Activated T-cell treated with anti-CD3 and anti-CD28 coated beads for 48 hours (primary cell): ENCODE results near the gene NIPBL.
"Not testable (repeated sequence)": the region's sequence is repeated elsewhere in the genome, so short reads cannot be mapped to it uniquely, and the experiment has no call there.

Source experiments
- DNase-seq: peaks from one replicate; pipeline ENCODE4 v3.0.0-alpha.2; 2020; ENCODE audit warnings: low read depth

The NIPBL gene

DNA sequence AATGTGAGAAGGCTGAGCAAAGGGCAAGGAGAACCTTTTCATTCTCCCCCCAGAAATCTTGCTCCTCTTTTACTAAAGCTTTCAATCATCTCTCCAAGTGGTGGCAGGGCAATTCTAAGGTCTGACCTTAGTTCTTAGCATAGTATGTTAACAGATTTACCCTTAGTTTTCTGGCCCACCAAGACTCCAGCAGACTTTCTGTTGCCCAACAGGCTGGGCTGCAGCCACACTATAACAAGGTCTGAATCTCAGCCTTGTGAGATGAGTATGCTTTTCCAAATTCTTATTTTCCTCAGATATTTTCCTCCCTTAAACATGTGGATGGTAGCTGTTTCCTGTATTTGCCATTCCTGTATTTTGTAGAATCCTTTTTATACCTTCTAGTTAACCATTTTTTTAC, 69.5 kb downstream of the NIPBL start:
- no peak for DNase-seq

DNA sequence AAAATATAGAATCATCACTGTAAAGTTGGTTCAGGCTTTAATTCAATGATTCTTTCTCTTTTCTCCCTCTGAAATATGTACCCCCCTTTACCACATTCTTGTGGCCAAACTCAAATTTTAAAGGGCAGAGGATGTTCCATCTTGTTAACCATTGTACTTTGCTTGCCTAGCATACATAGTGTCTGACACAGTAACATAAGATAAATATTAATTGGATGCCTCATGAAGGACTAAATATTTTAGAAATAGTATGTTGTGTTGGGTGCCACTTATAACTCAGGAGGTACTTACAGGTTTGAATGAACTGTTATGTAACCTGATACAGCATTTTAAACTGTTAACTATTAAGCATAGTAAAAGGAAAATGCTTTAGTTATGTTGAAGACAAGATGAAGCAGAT, 71.5 kb downstream of the NIPBL start:
- no peak for DNase-seq

DNA sequence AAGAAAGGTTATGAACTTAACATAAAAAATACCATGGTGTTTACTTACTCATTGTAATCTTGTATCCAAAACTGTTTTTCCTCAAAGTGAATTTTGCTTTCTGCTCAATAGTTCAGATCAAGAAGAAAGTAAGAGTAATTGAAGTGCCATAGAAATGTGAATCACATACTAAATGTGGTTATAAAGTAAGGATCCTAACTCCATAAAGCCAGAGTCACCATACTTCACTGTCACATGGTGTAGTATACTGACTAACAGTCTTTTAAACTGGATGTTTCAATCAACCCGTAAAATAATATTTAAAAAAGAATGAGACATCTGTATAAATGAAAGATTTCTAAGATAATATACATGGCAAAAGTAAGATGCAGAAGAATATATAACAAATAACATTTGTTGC, 72.1 kb downstream of the NIPBL start:
- DNase-seq, result no peak

DNA sequence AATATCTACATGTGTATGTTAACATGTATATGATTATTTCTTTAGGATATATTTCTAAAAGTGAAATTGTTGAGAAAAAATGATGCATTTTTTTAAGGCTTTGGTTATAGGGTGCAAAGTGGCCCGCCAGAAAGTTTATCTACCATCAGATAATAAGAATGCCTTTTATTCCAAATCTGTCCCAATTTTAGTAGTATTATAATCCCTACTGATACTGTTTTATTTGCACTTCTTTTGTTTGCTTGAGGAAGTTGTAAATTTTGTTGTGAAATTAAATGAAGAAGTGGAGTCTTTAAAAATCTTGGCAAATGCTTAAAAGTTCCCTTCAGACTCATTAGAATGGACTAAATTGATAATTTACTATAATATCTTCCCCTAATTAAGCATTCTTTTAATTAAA, 73.0 kb downstream of the NIPBL start:
- DNase-seq, result no peak

DNA sequence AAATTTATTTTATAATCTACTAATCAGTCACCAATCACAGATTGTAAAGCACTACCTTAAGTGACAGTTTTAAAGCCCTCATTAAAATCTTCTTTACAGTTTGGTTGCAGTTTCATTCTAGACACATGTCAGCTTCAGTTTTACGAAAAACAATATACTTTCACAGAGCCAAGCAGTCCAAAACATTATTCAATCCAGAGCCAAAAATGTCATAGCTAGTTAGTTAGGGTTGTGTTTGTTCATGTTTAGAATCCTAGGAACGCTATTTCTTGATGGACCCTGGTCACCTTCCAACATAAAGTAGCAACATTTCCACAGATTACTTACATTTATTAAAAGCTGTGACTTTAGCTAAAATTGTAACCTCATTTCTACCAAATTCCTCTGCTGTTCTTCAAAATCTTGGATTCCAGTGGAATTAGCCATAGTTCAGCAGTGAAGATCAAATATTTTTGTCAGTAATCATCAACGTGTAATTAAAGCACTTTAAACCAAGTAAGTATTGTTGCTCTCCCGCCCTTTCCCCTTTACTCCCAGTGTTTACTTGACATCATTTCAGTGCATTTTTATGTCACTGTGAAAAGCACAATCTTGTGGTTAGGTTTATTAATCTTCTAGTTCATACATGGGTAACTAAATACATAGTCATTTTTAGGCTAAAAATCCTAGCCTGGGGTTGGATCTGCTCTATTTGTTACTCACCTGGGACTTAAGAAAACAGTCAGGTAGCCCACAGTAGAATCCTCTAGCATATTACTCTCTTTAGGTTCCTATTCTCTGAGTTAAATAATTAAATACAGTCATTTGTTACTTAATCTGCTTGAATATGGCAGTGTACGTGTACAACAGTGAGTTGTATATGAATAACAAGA, 74.3 kb downstream of the NIPBL start:
- DNase-seq, result no peak

DNA sequence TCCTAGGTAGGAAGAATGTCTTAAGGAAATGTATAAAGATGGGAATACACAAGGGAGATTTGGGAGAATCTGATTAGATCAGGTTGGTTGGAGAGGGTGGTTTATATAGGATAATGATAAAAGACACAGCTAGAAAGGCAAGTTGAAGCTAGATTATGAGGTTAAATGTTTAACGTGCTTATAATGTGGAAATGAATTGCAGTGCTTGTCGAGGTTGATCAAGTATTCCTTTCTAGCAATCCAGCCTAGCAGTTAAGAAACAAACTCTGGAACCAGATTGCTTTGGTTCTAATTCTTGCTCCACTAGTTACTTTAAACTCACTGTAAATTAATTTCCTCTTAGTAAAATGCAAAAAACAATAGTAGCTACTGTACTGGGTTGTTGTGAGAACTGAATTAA, 76.5 kb downstream of the NIPBL start:
- no peak for DNase-seq

DNA sequence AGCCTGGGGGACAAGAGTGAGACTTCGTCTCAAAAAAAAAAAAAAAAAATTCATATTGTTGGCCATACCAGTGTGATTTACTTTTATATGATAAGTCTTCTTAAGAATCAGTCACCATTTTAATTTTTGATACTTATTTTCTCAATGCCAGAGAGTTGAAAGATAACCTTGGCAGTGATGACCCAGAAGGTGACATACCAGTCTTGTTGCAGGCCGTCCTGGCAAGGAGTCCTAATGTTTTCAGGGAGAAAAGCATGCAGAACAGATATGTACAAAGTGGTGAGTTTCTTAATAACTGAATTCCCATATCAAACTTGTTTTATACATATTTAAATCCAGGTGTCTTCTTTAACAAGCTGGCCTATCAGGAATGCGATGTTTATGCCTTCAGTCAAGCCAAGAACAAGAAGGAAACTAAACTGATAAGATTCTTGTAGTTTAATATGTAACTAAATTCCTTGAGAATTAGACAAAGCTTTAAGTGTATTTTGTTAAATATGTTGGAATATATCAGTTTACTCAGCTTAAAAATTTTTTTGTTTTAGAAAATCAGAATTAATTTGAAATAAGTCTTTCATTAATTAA, 81.5 kb downstream of the NIPBL start:
- DNase-seq, result no peak

DNA sequence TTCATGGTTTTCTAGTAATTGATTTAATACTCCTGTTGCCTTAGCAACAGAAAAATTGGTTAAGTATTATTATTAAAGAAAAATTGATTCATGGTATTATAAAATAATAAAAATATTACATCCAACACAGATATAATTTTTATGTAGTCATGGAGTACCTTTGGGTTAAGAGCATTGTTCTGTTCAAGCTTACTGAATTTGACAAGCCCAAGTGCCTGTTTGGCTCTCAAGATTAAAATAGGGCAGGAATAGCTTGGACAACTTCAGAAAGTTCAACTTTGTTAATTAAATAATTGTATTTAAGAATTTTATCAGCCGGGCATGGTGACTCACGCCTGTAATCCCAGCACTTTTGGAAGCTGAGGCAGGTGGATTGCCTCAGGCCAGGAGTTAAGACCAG, 82.0 kb downstream of the NIPBL start:
- no peak for DNase-seq

DNA sequence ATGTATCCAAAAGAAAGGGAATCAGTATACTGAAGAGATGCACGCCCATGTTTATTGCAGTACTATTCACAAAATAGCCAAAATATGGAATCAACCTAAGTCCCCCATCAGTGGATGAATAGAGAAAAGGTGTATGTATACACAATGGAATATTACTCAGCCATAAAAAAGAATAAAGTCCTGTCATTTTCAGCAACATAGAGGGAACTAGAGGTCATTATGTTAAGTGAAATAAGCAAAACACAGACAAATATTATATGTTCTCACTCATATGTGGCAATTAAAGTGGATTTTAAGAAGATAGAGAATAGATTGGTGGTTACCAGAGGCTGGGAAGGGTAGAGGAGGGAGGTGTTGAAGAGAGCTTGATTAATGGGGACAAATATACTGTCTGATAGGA, 88.6 kb downstream of the NIPBL start:
- DNase-seq, result no peak

DNA sequence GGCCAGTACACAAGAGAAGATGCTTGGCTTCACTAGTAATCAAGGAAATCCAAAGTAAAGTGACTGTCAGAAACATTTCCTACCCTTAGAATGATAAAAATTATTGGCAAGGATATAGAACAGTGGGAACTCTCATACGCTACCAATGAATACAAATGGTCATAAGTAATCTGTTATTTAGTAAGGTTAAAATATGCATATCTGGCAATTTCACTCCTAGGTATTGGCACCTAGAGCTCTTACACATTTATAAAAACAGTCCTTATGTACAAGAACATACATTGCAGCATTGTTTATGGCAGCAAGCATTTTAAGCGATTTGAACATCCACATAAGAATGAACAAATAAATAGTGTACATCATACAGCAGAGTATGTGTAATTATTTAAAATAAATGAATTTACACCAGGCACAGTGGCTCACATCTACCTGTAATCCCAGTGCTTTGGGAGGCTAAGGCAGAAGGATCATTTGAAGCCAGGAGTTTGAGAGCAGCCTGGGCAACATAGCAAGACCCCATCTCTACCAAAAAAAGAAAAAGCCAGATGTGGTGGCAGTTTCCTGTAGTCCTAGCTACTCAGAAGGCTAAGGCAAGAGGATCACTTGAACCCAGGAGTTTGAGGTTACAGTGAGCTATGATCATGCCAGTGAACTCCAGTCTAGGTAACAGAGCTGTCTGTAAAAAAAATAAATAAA, 93.3 kb downstream of the NIPBL start:
- DNase-seq, result no peak

DNA sequence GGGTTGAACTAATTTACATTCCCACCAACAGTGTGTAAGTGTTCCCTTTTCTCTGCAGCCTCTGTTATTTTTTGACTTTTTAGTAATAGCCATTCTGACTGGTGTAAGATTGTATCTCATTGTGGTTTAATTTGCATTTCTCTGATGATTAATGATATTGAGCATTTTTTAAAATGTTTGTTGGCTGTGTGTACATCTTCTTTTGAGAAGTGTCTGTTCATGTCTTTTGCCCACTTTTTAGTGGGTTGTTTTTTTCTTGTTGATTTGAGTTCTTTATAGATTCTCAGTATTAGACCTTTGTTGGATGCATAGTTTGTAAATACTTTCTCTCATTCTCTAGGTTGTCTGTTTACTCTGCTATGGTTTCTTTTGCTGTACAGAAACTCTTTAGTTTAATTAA, 101.6 kb downstream of the NIPBL start:
- DNase-seq, result no peak

DNA sequence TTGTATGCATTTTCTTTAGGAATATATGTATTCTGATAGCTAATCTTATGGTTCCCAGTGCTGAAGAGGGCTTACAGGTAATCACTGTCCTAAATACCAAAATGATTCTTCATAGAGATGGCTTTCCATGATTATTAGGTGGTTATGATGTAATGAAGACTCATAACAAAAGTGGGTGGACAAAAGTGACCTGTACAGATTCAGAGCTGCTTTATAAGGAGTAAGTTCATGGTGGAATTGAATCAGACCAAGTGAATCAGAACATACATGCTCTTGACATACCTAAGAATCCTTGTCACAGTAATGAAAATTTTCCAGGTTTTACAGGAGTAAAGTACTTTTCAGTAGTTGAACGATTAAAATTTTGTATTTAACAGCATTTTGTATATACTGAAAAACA, 105.6 kb downstream of the NIPBL start:
- DNase-seq, result no peak

DNA sequence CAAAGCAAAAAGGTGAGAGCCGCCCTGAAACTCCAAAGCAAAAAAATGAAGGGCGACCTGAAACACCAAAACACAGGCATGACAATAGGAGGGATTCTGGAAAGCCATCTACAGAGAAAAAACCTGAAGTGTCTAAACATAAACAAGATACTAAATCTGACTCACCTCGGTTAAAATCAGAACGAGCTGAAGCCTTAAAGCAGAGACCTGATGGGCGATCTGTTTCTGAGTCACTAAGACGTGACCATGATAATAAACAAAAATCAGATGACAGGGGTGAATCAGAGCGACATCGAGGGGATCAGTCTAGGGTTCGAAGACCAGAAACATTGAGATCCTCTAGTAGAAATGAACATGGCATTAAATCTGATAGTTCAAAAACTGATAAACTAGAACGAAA, 108.8 kb downstream of the NIPBL start:
- DNase-seq, result no peak

DNA sequence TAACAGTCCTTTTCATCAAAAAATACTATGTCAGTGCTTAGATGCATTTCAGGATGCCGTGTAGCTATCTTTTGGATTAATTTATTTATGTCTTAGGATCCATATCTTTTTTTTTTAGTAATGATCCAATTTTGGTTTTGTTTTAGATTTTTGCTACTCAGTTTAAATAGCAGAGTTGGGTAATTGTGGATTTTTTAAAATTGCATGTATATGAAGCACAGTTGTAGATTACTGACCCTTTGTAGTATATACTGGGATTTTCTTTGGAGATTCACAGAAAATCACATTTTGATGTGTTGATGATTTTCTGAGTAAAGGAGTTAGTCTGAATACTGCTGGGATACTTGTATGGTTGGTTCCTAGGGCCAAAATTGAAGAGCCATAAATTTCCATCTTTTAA, 111.8 kb downstream of the NIPBL start:
- no peak for DNase-seq

DNA sequence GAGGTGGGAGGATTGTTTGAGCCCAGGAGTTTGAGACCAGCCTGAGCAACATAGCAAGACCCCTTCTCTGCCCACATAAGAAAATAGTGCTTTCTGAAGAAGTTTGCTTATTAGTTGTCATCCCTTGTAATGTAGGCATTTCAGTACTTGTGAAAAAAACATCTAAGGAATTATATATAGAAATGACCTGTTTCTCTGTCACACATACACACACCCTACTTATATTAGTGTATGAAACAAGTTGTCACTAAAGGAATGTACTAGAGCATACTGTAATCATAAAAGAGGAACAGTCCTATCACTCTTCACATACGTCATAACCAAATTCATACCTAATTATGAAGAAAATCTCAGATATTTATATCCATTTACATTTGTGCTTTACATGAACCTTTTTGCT, 122.0 kb downstream of the NIPBL start:
- no peak for DNase-seq

DNA sequence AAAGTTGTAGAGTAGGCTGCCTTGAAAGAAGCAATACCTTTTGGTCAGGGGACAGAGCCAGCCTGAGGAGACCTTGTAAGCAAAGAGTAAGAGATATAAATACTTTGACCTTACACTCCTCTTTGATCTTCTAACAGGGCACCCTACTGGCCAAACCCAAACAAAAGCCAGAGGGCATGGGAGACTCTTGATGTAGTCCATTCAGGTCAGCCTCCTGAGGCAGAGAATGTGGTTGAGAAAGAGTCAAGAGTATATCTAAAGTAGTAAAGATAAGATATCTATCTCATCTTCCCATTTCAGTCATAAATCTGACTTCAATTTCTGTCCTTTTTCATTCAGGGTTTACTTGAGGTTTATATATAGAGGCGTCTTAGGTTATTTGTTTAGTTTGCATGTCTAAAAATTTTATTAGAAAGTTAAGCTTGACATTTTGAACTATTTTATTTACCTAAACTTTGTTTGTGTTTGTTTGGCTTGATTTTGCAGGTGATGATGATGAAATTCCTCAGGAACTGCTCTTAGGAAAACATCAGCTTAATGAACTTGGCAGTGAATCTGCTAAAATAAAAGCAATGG, 125.7 kb downstream of the NIPBL start:
- no peak for DNase-seq

DNA sequence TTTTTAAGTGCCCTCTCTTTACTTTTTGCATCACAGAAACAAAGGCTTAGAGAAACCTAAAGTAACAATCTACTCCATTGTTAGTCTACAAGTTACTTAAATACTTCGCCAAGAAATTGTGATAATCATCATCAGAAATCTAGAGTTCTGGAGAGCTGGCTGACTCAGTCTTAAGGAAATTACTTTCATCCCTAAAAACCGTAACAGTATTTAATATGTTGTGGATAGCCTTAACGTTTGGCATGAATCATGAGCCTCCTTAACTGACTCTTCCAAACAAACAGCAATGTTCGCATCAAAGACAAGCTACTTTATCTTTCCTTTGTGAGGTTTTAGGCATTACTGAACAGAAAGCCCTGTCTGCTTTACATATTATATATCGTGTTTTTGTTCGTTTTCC, 128.7 kb downstream of the NIPBL start:
- no peak for DNase-seq

DNA sequence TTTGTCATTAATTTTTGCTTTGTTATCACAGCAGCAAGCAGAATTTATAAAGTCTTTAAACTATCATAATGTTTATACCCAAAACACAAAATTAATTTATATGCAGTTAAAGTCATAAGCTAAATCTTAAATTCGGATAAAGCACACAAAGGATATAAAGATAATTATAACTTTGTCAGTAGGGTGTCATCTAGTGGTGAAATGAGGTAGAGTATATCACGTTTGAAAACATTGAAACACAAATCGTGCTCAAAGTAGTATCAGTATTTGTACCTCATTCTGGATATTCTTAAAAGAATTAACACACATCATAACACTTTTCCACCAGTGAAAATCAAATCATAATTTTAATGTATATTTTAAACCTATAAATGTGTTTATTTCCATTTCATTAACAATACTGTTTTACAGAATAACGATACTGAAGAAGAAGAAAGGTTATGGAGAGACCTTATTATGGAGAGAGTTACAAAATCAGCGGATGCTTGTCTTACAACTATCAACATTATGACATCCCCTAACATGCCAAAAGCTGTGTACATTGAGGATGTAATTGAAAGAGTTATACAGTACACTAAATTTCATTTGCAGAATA, 129.5 kb downstream of the NIPBL start:
- DNase-seq, result no peak

DNA sequence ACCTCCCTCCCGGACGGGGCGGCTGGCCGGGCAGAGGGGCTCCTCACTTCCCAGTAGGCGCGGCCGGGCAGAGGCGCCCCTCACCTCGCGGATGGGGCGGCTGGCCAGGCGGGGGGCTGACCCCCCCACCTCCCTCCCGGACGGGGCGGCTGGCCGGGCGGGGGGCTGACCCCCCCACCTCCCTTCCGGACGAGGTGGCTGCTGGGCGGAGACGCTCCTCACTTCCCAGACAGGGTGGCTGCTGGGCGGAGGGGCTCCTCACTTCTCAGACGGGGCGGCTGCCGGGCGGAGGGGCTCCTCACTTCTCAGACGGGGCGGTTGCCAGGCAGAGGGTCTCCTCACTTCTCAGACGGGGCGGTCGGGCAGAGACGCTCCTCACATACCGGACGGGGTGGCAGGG, 136.6 kb downstream of the NIPBL start:
- DNase-seq, result not testable (repeated sequence)

DNA sequence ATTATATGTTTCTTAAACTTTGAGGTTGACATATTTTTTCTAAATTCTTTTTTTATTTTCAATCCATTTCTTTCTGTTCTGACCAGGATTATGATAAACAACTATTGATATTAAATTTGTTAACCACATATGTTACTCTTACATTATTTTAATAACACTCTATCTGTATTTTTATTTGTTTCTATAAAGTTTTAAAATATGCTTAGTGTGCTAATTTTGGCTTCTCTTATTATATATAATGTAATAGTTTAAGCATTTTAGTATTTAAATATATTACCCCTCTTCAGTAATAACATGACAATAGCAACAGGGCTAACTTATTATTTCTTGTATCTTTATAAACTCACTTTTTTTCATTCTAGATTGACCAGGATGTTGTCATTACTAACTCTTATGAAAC, 137.8 kb downstream of the NIPBL start:
- no peak for DNase-seq

DNA sequence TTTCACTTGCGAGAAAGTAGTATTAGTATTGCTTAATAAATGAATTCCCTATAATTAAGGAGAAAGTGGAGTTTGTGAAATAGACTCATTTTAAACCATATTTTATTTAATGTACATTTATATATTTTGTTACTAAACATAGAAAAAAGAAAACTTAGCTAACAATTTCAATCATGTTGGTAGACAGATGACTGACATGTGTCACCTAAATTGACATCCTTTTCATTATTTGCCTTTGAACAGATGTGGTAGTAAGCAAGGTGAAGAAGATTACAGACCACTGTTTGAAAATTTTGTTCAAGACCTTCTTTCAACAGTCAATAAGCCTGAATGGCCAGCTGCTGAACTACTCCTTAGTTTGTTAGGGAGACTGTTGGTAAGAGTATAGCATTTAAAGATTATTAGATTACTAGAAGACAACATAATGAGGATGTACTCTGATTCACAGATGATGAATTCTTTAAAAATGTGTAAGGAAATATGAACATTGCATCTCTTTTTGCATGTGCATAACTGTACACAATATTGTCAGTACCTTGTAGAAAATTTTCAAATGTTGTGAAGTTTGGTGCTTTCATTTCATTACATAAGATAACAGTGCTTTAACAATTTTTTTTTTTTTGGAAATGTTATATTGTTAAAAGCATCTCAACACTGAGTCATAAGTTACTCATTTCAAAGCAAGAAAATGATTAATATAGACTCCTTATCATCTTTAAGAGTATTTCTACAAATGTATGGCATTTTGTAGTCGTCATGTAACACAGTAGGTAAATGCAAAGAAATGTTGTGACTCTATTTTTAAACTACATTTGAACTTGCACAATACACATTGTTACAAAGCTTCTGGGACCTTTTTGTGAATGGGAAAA, 139.5 kb downstream of the NIPBL start:
- DNase-seq, result no peak

DNA sequence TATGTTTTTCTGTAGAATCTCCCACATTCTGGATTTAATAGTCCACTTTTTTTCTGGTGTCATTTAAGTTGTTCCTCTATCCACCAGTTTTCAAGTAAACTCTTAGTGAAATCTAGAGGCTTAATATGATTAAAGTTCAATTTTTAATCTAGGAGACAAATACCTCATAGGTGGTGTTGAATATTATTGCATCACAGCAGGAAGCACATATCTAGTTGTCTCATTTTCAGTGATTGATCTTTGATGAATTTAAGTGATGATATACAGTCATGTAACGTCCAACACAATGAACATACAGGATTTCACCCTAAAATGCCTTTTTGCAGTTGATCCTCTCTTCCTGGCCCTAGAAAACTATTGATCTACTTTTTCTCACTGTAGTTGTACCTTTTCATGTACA, 152.3 kb downstream of the NIPBL start:
- DNase-seq, result no peak
